Measurements from ENCODE around the gene PRKG1.
"Not testable (repeated sequence)": the region's sequence is repeated elsewhere in the genome, so short reads cannot be mapped to it uniquely, and the experiment has no call there.

PRKG1 gene

GRCh38 chr10:51675088-51675487 lies 600.8 kb downstream of the PRKG1 start:
- H3K4me3 ChIP-seq (ENCODE audit: low read length) = no peak overlapping the region
- H3K79me2 ChIP-seq (ENCODE audit: control insufficient read depth, insufficient read depth, low read length) = no peaks in the 10 kb centered on the region
- no peak overlapping the region for H3K56ac ChIP-seq (ENCODE audit: low read length)
- H2BK15ac ChIP-seq (replicated peaks; ENCODE audit: low read depth) = no peak overlapping the region
- no peak overlapping the region for H3K4ac ChIP-seq (ENCODE audit: low read depth, low read length)
- H3K23ac ChIP-seq (ENCODE audit: low read length) = no peak overlapping the region
- no peak overlapping the region for H2AK5ac ChIP-seq (ENCODE audit: low read length)
- H4K8ac ChIP-seq (ENCODE audit: low read depth, low read length) = no peak overlapping the region
- no peak overlapping the region for H3K9ac ChIP-seq (ENCODE audit: low read length)
- H3K36me3 ChIP-seq (ENCODE audit: control insufficient read depth, insufficient read depth, low read length) = no peaks in the 10 kb centered on the region
- H2BK120ac ChIP-seq (ENCODE audit: low read depth, low read length) = no peak overlapping the region
- no peak overlapping the region for H3K18ac ChIP-seq (ENCODE audit: low read length)
- H3K4me2 ChIP-seq (ENCODE audit: low read length) = no peak overlapping the region
- no peak overlapping the region for H4K5ac ChIP-seq (ENCODE audit: low read length)
- no peaks in the 10 kb centered on the region for H3K79me1 ChIP-seq (ENCODE audit: low read length)
- no peak overlapping the region for H3K27ac ChIP-seq (ENCODE audit: low read depth, low read length)
- H2BK5ac ChIP-seq (ENCODE audit: low read length) = no peak overlapping the region
- H3K4me1 ChIP-seq (ENCODE audit: control insufficient read depth, low read depth, low read length) = no peaks in the 10 kb centered on the region
- no peaks in the 10 kb centered on the region for H3K27me3 ChIP-seq (ENCODE audit: insufficient read depth, low read length, poor library complexity)
- no peak for DNase-seq

- Histone ChIP-seq H3K4me2 (ENCODE audit: low read length) (no peak overlapping the region), H4K8ac (ENCODE audit: low read depth, low read length) (no peak overlapping the region), H3K79me1 (ENCODE audit: low read length) (no peaks in the 10 kb centered on the region)
These were observed 605.6 kb downstream of the PRKG1 start for GRCh38 chr10:51679841-51680240.

GRCh38 chr10:51683031-51683691 lies 608.9 kb downstream of the PRKG1 start:
- Histone ChIP-seq H3K27ac (ENCODE audit: low read depth, low read length) (no peak overlapping the region), H2BK120ac (ENCODE audit: low read depth, low read length) (no peak overlapping the region), H3K4me2 (ENCODE audit: low read length) (no peak overlapping the region), H2BK15ac (replicated peaks; ENCODE audit: low read depth) (no peak overlapping the region), H3K79me1 (ENCODE audit: low read length) (no peaks in the 10 kb centered on the region), H3K23ac (ENCODE audit: low read length) (no peak overlapping the region), H3K9ac (ENCODE audit: low read length) (no peak overlapping the region), H3K4me1 (ENCODE audit: control insufficient read depth, low read depth, low read length) (no peaks in the 10 kb centered on the region), H2AK5ac (ENCODE audit: low read length) (no peak overlapping the region), H3K56ac (ENCODE audit: low read length) (no peak overlapping the region), H4K5ac (ENCODE audit: low read length) (no peak overlapping the region), H3K18ac (ENCODE audit: low read length) (no peak overlapping the region), H3K27me3 (ENCODE audit: insufficient read depth, low read length, poor library complexity) (no peaks in the 10 kb centered on the region), H3K79me2 (ENCODE audit: control insufficient read depth, insufficient read depth, low read length) (no peaks in the 10 kb centered on the region), H3K4ac (ENCODE audit: low read depth, low read length) (no peak overlapping the region), H3K4me3 (ENCODE audit: low read length) (no peak overlapping the region), H4K8ac (ENCODE audit: low read depth, low read length) (no peak overlapping the region), H2BK5ac (ENCODE audit: low read length) (no peak overlapping the region), H3K36me3 (ENCODE audit: control insufficient read depth, insufficient read depth, low read length) (no peaks in the 10 kb centered on the region)
- no peak for DNase-seq
- WGBS (ENCODE audit: extremely low coverage, insufficient coverage, low lambda C conversion rate) = no CpG with 5 or more reads among the region's 4 CpGs

More at GRCh38 chr10:51679841-51680240, 605.6 kb downstream of the PRKG1 start:
- WGBS (ENCODE audit: extremely low coverage, insufficient coverage, low lambda C conversion rate) = no CpG with 5 or more reads among the region's 6 CpGs
- H3K4me1 ChIP-seq (ENCODE audit: control insufficient read depth, low read depth, low read length) = no peaks in the 10 kb centered on the region
- no peak overlapping the region for H2AK5ac ChIP-seq (ENCODE audit: low read length)
- H2BK15ac ChIP-seq (replicated peaks; ENCODE audit: low read depth) = no peak overlapping the region
- no peak overlapping the region for H3K4ac ChIP-seq (ENCODE audit: low read depth, low read length)
- no peak overlapping the region for H4K5ac ChIP-seq (ENCODE audit: low read length)
- H3K36me3 ChIP-seq (ENCODE audit: control insufficient read depth, insufficient read depth, low read length) = no peaks in the 10 kb centered on the region
- no peaks in the 10 kb centered on the region for H3K79me2 ChIP-seq (ENCODE audit: control insufficient read depth, insufficient read depth, low read length)
- no peak overlapping the region for H3K23ac ChIP-seq (ENCODE audit: low read length)
- no peak overlapping the region for H2BK120ac ChIP-seq (ENCODE audit: low read depth, low read length)
- H3K18ac ChIP-seq (ENCODE audit: low read length) = no peak overlapping the region
- no peaks in the 10 kb centered on the region for H3K27me3 ChIP-seq (ENCODE audit: insufficient read depth, low read length, poor library complexity)
- H2BK5ac ChIP-seq (ENCODE audit: low read length) = no peak overlapping the region
- peak; percentile 54 for DNase-seq
- H3K27ac ChIP-seq (ENCODE audit: low read depth, low read length) = no peak overlapping the region
- no peak overlapping the region for H3K4me3 ChIP-seq (ENCODE audit: low read length)
- no peak overlapping the region for H3K9ac ChIP-seq (ENCODE audit: low read length)
- no peak overlapping the region for H3K56ac ChIP-seq (ENCODE audit: low read length)

- Histone ChIP-seq H2BK5ac (ENCODE audit: low read length) (no peak overlapping the region), H3K79me1 (ENCODE audit: low read length) (no peaks in the 10 kb centered on the region), H4K5ac (ENCODE audit: low read length) (no peak overlapping the region), H2AK5ac (ENCODE audit: low read length) (no peak overlapping the region), H3K36me3 (ENCODE audit: control insufficient read depth, insufficient read depth, low read length) (no peaks in the 10 kb centered on the region), H3K27ac (ENCODE audit: low read depth, low read length) (no peak overlapping the region), H3K4ac (ENCODE audit: low read depth, low read length) (no peak overlapping the region), H3K4me1 (ENCODE audit: control insufficient read depth, low read depth, low read length) (no peaks in the 10 kb centered on the region), H3K18ac (ENCODE audit: low read length) (no peak overlapping the region), H3K23ac (ENCODE audit: low read length) (no peak overlapping the region), H3K56ac (ENCODE audit: low read length) (no peak overlapping the region), H3K4me2 (ENCODE audit: low read length) (no peak overlapping the region), H3K9ac (ENCODE audit: low read length) (no peak overlapping the region), H2BK120ac (ENCODE audit: low read depth, low read length) (no peak overlapping the region), H2BK15ac (replicated peaks; ENCODE audit: low read depth) (no peak overlapping the region), H3K79me2 (ENCODE audit: control insufficient read depth, insufficient read depth, low read length) (no peaks in the 10 kb centered on the region), H4K8ac (ENCODE audit: low read depth, low read length) (no peak overlapping the region), H3K27me3 (ENCODE audit: insufficient read depth, low read length, poor library complexity) (no peaks in the 10 kb centered on the region), H3K4me3 (ENCODE audit: low read length) (no peak overlapping the region)
- WGBS (ENCODE audit: extremely low coverage, insufficient coverage, low lambda C conversion rate) = no CpG with 5 or more reads among the region's 2 CpGs
- DNase-seq = no peak
These were observed 611.5 kb downstream of the PRKG1 start for GRCh38 chr10:51685768-51686167.

- WGBS (ENCODE audit: extremely low coverage, insufficient coverage, low lambda C conversion rate) = no CpG with 5 or more reads among the region's 1 CpG
- no peak overlapping the region for H2BK5ac ChIP-seq (ENCODE audit: low read length)
These were observed 613.0 kb downstream of the PRKG1 start for GRCh38 chr10:51687296-51687695.

GRCh38 chr10:51688826-51689225 lies 614.5 kb downstream of the PRKG1 start:
- H3K18ac ChIP-seq (ENCODE audit: low read length); H3K79me2 ChIP-seq (ENCODE audit: control insufficient read depth, insufficient read depth, low read length); H3K27ac ChIP-seq (ENCODE audit: low read depth, low read length); H3K79me1 ChIP-seq (ENCODE audit: low read length); H3K4me1 ChIP-seq (ENCODE audit: control insufficient read depth, low read depth, low read length); H4K5ac ChIP-seq (ENCODE audit: low read length); H3K4me2 ChIP-seq (ENCODE audit: low read length); H2BK15ac ChIP-seq (replicated peaks; ENCODE audit: low read depth); H3K4me3 ChIP-seq (ENCODE audit: low read length); H3K56ac ChIP-seq (ENCODE audit: low read length); H3K36me3 ChIP-seq (ENCODE audit: control insufficient read depth, insufficient read depth, low read length); H3K27me3 ChIP-seq (ENCODE audit: insufficient read depth, low read length, poor library complexity); H3K9ac ChIP-seq (ENCODE audit: low read length); H4K8ac ChIP-seq (ENCODE audit: low read depth, low read length); H3K4ac ChIP-seq (ENCODE audit: low read depth, low read length); H3K23ac ChIP-seq (ENCODE audit: low read length); DNase-seq; H2AK5ac ChIP-seq (ENCODE audit: low read length); H2BK120ac ChIP-seq (ENCODE audit: low read depth, low read length); H2BK5ac ChIP-seq (ENCODE audit: low read length): not testable (repeated sequence)
- no CpG with 5 or more reads among the region's 2 CpGs for WGBS (ENCODE audit: extremely low coverage, insufficient coverage, low lambda C conversion rate)

More at GRCh38 chr10:51687296-51687695, 613.0 kb downstream of the PRKG1 start:
- H4K8ac ChIP-seq (ENCODE audit: low read depth, low read length) = no peak overlapping the region
- H3K4me1 ChIP-seq (ENCODE audit: control insufficient read depth, low read depth, low read length) = no peaks in the 10 kb centered on the region
- H3K36me3 ChIP-seq (ENCODE audit: control insufficient read depth, insufficient read depth, low read length) = no peaks in the 10 kb centered on the region
- no peak overlapping the region for H3K4me3 ChIP-seq (ENCODE audit: low read length)
- H3K23ac ChIP-seq (ENCODE audit: low read length) = no peak overlapping the region
- no peak overlapping the region for H3K18ac ChIP-seq (ENCODE audit: low read length)
- no peak overlapping the region for H3K56ac ChIP-seq (ENCODE audit: low read length)
- no peak overlapping the region for H3K4me2 ChIP-seq (ENCODE audit: low read length)
- no peaks in the 10 kb centered on the region for H3K27me3 ChIP-seq (ENCODE audit: insufficient read depth, low read length, poor library complexity)
- no peak overlapping the region for H2AK5ac ChIP-seq (ENCODE audit: low read length)
- no peak overlapping the region for H3K27ac ChIP-seq (ENCODE audit: low read depth, low read length)
- H2BK15ac ChIP-seq (replicated peaks; ENCODE audit: low read depth) = no peak overlapping the region
- H3K4ac ChIP-seq (ENCODE audit: low read depth, low read length) = no peak overlapping the region
- H2BK120ac ChIP-seq (ENCODE audit: low read depth, low read length) = no peak overlapping the region
- DNase-seq = no peak
- H4K5ac ChIP-seq (ENCODE audit: low read length) = no peak overlapping the region
- H3K9ac ChIP-seq (ENCODE audit: low read length) = no peak overlapping the region
- no peaks in the 10 kb centered on the region for H3K79me2 ChIP-seq (ENCODE audit: control insufficient read depth, insufficient read depth, low read length)
- H3K79me1 ChIP-seq (ENCODE audit: low read length) = no peaks in the 10 kb centered on the region
